Glutamatergic neuron (in vitro differentiated cells): ENCODE results near the gene MYO5B. TPM values are rescaled to one million over a fixed set of nuclear protein-coding genes. Genes with fewer than 3 reads are reported as not detected.
"Not testable (repeated sequence)": the region's sequence is repeated elsewhere in the genome, so short reads cannot be mapped to it uniquely, and the experiment has no call there.

Experiments used
- DNase-seq: peaks from one replicate; pipeline ENCODE4 v3.0.0; 2022
- H3K27ac Mint-ChIP-seq: one replicate; pipeline ENCODE4 v1.8.0; 2020; ENCODE audit warnings: mild to moderate bottlenecking, mixed read lengths, inconsistent platforms; ENCODE audit not compliant: unreplicated experiment
- H3K27me3 Mint-ChIP-seq: one replicate; pipeline ENCODE4 v1.8.0; 2020; ENCODE audit warnings: mild to moderate bottlenecking, moderate library complexity, mixed read lengths, inconsistent platforms; ENCODE audit not compliant: unreplicated experiment
- H3K36me3 Mint-ChIP-seq: one replicate; pipeline ENCODE4 v1.8.0; 2020; ENCODE audit warnings: mild to moderate bottlenecking, mixed read lengths, inconsistent platforms; ENCODE audit not compliant: unreplicated experiment
- H3K4me1 Mint-ChIP-seq: one replicate; pipeline ENCODE4 v1.8.0; 2020; ENCODE audit warnings: mild to moderate bottlenecking, low read depth, mixed read lengths, inconsistent platforms; ENCODE audit not compliant: unreplicated experiment
- H3K4me3 Mint-ChIP-seq: one replicate; pipeline ENCODE4 v1.8.0; 2020; ENCODE audit warnings: mild to moderate bottlenecking, mixed read lengths, inconsistent platforms; ENCODE audit not compliant: unreplicated experiment
- H3K9me3 Mint-ChIP-seq: one replicate; pipeline ENCODE4 v1.8.0; 2020; ENCODE audit warnings: mild to moderate bottlenecking, moderate library complexity, mixed read lengths, inconsistent platforms; ENCODE audit not compliant: unreplicated experiment
- total RNA-seq: library from RNA; stranded (reverse); fragmentation: NEBNext Ultra II Directional; extraction: Animal tissue kit (Norgen Biotek cat#: 25700); gene quantifications from one replicate; pipeline ENCODE4 v1.2.1, GENCODE V29; 2021; ENCODE audit not compliant: unreplicated experiment
- TF ChIP-seq, protein P1 (sequence below): fragments of 200-600 bp; sonication (generic); IDR thresholded peaks from one replicate; pipeline ENCODE4 v1.5.0; 2021; ENCODE audit not compliant: partially characterized antibody, unreplicated experiment

The MYO5B gene
- total RNA-seq, 1 donor from 2014 or later, result 2.7 TPM

DNA sequence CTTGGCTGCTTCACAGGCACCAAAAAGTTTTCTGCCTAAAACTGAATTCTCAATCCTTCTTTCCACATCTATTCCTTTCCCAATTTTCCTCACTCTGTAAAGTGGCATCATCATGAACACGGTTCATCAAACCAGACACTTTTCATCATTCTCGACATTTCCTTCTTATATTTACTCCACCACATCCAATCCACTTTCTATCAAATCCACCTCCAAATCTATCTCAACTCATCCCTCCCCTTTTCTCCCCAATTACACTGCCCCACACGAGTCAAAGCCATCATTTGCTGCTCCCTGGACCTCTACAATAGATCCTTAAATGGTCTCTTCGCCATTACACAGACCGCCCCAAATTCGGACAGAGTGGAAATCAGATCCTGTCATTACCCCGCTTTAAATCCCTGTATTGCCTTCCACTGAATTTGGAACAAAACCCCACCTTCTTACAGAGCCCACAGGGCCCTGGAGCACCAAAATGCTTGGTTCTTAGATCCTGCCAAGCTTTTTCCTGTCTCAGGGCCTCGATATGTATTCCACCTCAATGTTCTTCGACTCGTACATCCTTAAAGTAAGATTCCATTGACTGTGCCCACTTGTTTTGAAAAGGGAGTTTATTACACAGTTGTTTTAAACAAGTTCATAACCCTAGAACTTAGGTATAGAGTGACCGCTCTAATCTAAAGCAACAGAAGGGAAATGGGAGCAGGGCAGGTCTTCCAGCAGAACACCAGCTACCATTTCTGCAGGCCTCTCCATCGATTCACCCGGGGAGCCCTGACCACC lies 382.5 kb downstream of the MYO5B start:
- Mint-ChIP-seq H3K27ac (peak overlapping the region; percentile 90), H3K4me1 (peaks cover 7% of the 10 kb centered on the region), H3K4me3 (peak overlapping the region; percentile 94), H3K36me3 (peaks cover 21% of the 10 kb centered on the region), H3K27me3 (peaks cover 16% of the 10 kb centered on the region), H3K9me3 (peaks cover 29% of the 10 kb centered on the region)
- TF ChIP-seq, protein P1, sequence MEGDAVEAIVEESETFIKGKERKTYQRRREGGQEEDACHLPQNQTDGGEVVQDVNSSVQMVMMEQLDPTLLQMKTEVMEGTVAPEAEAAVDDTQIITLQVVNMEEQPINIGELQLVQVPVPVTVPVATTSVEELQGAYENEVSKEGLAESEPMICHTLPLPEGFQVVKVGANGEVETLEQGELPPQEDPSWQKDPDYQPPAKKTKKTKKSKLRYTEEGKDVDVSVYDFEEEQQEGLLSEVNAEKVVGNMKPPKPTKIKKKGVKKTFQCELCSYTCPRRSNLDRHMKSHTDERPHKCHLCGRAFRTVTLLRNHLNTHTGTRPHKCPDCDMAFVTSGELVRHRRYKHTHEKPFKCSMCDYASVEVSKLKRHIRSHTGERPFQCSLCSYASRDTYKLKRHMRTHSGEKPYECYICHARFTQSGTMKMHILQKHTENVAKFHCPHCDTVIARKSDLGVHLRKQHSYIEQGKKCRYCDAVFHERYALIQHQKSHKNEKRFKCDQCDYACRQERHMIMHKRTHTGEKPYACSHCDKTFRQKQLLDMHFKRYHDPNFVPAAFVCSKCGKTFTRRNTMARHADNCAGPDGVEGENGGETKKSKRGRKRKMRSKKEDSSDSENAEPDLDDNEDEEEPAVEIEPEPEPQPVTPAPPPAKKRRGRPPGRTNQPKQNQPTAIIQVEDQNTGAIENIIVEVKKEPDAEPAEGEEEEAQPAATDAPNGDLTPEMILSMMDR, result no peak
- DNase-seq, result no peak

GRCh38 chr18:49811151-49811938 lies 383.6 kb downstream of the MYO5B start:
- DNase-seq, result no peak
- Mint-ChIP-seq H3K27me3 (peaks cover 16% of the 10 kb centered on the region), H3K4me1 (peaks cover 7% of the 10 kb centered on the region), H3K9me3 (peaks cover 29% of the 10 kb centered on the region), H3K4me3 (peak overlapping the region; percentile 94), H3K36me3 (peaks cover 21% of the 10 kb centered on the region), H3K27ac (peak overlapping the region; percentile 94)
- TF ChIP-seq, protein P1, result no peak

DNA sequence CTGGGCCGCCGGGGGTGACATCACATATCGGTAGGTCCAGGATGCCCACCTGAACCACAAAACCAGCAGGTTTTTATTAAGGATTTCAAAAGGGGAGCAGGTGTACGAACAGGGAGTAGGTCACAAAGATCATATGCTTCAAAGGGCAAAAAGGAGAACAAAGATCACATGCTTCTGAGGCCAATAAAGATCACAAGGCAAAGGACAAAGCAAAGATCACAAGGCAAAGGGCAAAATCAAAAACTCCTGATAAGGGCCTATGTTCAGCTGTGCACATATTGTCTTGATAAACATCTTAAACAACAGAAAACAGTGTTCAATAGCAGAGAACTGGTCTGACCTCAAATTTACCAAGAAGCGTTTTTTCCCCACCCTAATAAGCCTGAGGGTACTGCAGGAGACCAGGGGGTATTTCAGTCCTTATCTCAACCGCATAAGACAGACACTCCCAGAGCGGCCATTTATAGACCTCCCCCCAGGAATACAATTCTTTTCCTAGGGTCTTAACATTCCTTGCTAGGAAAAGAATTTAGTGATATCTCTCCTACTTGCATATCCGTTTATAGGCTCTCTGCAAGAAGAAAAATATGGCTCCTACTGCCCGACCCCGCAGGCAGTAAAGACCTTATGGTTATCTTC lies 386.3 kb downstream of the MYO5B start:
- Mint-ChIP-seq H3K27ac (peak overlapping the region; percentile 31), H3K36me3 (peaks cover 21% of the 10 kb centered on the region), H3K9me3 (peaks cover 21% of the 10 kb centered on the region)
- not testable (repeated sequence) for DNase-seq, H3K4me1 Mint-ChIP-seq, H3K4me3 Mint-ChIP-seq, H3K27me3 Mint-ChIP-seq

GRCh38 chr18:49804096-49804495 lies 390.9 kb downstream of the MYO5B start:
- peaks cover 6% of the 10 kb centered on the region for H3K27me3 Mint-ChIP-seq
- H3K4me1 Mint-ChIP-seq, result peaks cover 10% of the 10 kb centered on the region
- H3K36me3 Mint-ChIP-seq, result peaks cover 8% of the 10 kb centered on the region
- peaks cover 9% of the 10 kb centered on the region for H3K9me3 Mint-ChIP-seq
- H3K27ac Mint-ChIP-seq, result no peak overlapping the region
- DNase-seq, result no peak
- H3K4me3 Mint-ChIP-seq, result no peak overlapping the region
- TF ChIP-seq, protein P1, result no peak

DNA sequence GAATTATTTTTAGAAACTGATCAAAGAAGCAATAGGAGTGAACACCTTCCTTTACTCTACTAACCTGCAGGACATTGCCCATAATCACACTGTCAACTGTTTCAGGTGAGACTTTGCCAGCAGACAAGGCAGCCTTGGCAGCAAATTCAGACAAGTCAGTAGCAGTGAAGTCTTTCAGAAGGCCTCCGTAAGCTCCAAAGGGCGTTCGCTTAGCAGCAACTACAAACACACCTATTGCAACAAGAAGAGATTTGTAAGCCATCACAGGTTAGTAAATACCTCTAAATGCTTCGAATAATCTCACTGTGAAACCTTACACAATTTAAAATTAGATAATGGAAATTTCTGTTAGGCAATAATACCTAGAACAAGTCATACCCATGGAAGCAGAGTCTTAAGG lies 392.3 kb downstream of the MYO5B start:
- H3K36me3 Mint-ChIP-seq, result peaks cover 6% of the 10 kb centered on the region

GRCh38 chr18:49800491-49800890 lies 394.5 kb downstream of the MYO5B start:
- H3K27ac Mint-ChIP-seq, result peak overlapping the region; percentile 95
- DNase-seq, H3K27me3 Mint-ChIP-seq, H3K4me3 Mint-ChIP-seq, H3K36me3 Mint-ChIP-seq, H3K4me1 Mint-ChIP-seq, H3K9me3 Mint-ChIP-seq: not testable (repeated sequence)

More for the DNA sequence above, 392.3 kb downstream of the MYO5B start:
- Mint-ChIP-seq H3K27ac (no peak overlapping the region), H3K4me1 (peaks cover 10% of the 10 kb centered on the region), H3K9me3 (peaks cover 7% of the 10 kb centered on the region), H3K4me3 (no peak overlapping the region), H3K27me3 (peaks cover 8% of the 10 kb centered on the region)
- DNase-seq, result no peak
- TF ChIP-seq, protein P1, result no peak

DNA sequence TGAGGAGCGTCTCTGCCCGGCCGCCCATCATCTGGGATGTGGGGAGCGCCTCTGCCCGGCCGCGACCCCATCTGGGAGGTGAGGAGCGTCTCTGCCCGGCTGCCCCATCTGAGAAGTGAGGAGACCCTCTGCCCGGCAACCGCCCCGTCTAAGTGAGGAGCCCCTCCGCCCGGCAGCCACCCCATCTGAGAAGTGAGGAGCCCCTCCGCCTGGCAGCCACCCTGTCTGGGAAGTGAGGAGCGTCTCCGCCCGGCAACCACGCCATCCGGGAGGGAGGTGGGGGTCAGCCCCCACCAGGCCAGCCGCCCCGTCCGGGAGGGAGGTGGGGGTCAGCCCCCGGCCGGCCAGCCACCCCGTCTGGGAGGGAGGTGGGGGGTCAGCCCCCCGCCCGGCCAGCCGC lies 395.1 kb downstream of the MYO5B start:
- not testable (repeated sequence) for H3K4me1 Mint-ChIP-seq, H3K4me3 Mint-ChIP-seq, DNase-seq, H3K27ac Mint-ChIP-seq, H3K9me3 Mint-ChIP-seq, H3K36me3 Mint-ChIP-seq, H3K27me3 Mint-ChIP-seq
